Retina (tissue), 1 donor: ENCODE results near the gene RAD9A.

Experiments used
- DNase-seq: peaks from one replicate; pipeline ENCODE4 v3.0.0-alpha.2; 2016

RAD9A gene

GRCh38 chr11:67442504-67443404 lies 51.0 kb downstream of the RAD9A start:
- DNase-seq, result peak; percentile 41

GRCh38 chr11:67445515-67445914 lies 53.7 kb downstream of the RAD9A start:
- DNase-seq, result no peak
